Mucosa of descending colon (tissue), 3 donors: ENCODE results near the gene TMEM184A. TPM values are rescaled to one million over a fixed set of nuclear protein-coding genes. Genes with fewer than 3 reads are reported as not detected.
A peak's percentile ranks its signal among the peaks of the same experiment; 100 is the strongest.

Experiments used
- ATAC-seq: fragments of 200-7000 bp; cut with Tn5 transposase; one replicate; pipeline ENCODE4 v1.9.1; 2020; ENCODE audit warnings: mild to moderate bottlenecking, moderate library complexity
- DNase-seq, 3 donors: peaks; one replicate each; pipeline ENCODE4 v3.0.0-alpha.2; 2020
- H3K36me3 ChIP-seq: fragments of 200-600 bp; one replicate; pipeline ENCODE4 v1.8.0; 2021; ENCODE audit warnings: low read depth, mild to moderate bottlenecking
- H3K4me1 ChIP-seq: fragments of 200-600 bp; one replicate; pipeline ENCODE4 v1.8.0; 2021; ENCODE audit warnings: low read depth, mild to moderate bottlenecking
- H3K4me3 ChIP-seq: fragments of 200-600 bp; one replicate; pipeline ENCODE4 v1.8.0; 2021; ENCODE audit warnings: mild to moderate bottlenecking
- H3K9me3 ChIP-seq: fragments of 200-600 bp; one replicate; pipeline ENCODE4 v1.8.0; 2021; ENCODE audit warnings: mild to moderate bottlenecking
- intact Hi-C, 2 donors: fragments of 100-400 bp; cut with DNase I in 1 of 2; cut with micrococcal nuclease in 1 of 2; formaldehyde crosslinking; loops; one replicate each; pipeline versions ENCODE4 v1.11.0 to v1.11.1; 2022; cut with DNase I, micrococcal nuclease
- total RNA-seq, 3 donors: library from RNA; stranded (reverse); fragmentation: NEBNext Ultra II Directional in 2 of 3; extraction: Animal tissue kit (Norgen Biotek cat#: 25700) in 2 of 3; gene quantifications; one replicate each; pipeline versions ENCODE4 v1.2.1 to v1.2.4, GENCODE V29; 2021 to 2023
- TF ChIP-seq, protein P1 (sequence below): fragments of 200-600 bp; IDR thresholded peaks from one replicate; pipeline ENCODE4 v1.8.0; 2022; ENCODE audit warnings: antibody characterized with exemption, mild to moderate bottlenecking
- donor health status: DM: no; HTN: no; CAD: no; lungs with moderate emphysema.
- donor health status: DM: no; HTN: no; CAD: no.
- donor health status: DM: no; HTN: yes; CAD: no.

Gene TMEM184A
- total RNA-seq, 3 donors from 2014 or later: 36.7 to 87.9 (median 66.0) TPM

- ATAC-seq (no peak), DNase-seq (peak in 1 of 3 donors; percentile 38)
- Histone ChIP-seq H3K36me3 (no peaks in the 10 kb centered on the region), H3K4me3 (no peak overlapping the region), H3K9me3 (no peaks in the 10 kb centered on the region), H3K4me1 (no peaks in the 10 kb centered on the region)
- TF ChIP-seq, protein P1, sequence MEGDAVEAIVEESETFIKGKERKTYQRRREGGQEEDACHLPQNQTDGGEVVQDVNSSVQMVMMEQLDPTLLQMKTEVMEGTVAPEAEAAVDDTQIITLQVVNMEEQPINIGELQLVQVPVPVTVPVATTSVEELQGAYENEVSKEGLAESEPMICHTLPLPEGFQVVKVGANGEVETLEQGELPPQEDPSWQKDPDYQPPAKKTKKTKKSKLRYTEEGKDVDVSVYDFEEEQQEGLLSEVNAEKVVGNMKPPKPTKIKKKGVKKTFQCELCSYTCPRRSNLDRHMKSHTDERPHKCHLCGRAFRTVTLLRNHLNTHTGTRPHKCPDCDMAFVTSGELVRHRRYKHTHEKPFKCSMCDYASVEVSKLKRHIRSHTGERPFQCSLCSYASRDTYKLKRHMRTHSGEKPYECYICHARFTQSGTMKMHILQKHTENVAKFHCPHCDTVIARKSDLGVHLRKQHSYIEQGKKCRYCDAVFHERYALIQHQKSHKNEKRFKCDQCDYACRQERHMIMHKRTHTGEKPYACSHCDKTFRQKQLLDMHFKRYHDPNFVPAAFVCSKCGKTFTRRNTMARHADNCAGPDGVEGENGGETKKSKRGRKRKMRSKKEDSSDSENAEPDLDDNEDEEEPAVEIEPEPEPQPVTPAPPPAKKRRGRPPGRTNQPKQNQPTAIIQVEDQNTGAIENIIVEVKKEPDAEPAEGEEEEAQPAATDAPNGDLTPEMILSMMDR: no peak
- intact Hi-C loops: no loop called here
Observed at GRCh38 chr7:1511444-1512422, 44.3 kb downstream of the TMEM184A start.

DNA sequence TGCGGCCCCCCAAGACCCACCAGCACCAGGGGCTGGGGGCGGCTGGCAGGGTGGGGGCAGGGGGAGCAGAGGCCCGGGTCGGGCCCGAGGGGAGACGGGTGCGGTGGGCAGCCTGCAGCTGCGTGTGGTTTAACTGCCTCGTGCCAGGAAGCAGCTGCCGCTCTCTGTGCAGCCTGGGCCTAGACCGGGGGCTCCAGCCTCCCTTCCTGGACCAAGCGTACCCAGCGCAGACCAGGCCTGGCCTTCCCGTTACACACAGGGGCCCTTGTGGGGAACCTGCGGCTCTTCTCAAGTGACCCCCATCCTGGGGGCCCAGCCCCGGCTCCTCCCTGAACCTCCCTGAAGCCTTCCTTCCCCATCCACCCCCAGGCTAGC, 45.2 kb downstream of the TMEM184A start:
- intact Hi-C loops: no loop called here
- H3K4me3 ChIP-seq: no peak overlapping the region
- TF ChIP-seq, protein P1: no peak
- ATAC-seq: no peak
- H3K4me1 ChIP-seq: no peaks in the 10 kb centered on the region
- DNase-seq: peak in 1 of 3 donors; percentile 44
- H3K9me3 ChIP-seq: no peaks in the 10 kb centered on the region
- H3K36me3 ChIP-seq: no peaks in the 10 kb centered on the region

DNA sequence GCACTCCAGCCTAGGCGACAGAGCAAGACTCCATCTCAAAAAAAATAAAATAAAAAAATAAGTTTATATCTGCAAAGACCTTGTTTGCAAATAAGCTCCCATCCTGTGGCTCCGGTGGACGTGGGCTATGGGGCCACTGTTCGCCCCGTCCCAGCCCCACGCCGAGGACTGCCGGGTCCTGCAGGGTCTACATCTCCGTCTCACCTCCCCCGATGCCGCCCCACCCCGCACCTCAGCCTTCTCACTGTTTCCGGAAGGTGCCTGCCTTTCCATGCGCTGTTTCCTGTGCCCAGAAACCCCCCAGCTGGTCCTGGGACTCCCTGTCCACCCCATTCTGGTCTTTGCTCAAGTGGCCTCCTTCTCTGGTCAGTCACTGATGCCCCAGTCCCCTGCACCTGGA, 46.8 kb downstream of the TMEM184A start:
- no peaks in the 10 kb centered on the region for H3K9me3 ChIP-seq
- intact Hi-C loops: no loop called here
- peak in 1 of 3 donors; percentile 49 for DNase-seq
- TF ChIP-seq, protein P1: no peak
- no peak for ATAC-seq
- H3K4me1 ChIP-seq: no peaks in the 10 kb centered on the region
- no peak overlapping the region for H3K4me3 ChIP-seq
- H3K36me3 ChIP-seq: no peaks in the 10 kb centered on the region

- intact Hi-C loops: no loop called here
- no peaks in the 10 kb centered on the region for H3K9me3 ChIP-seq
- DNase-seq (peak in 1 of 3 donors; percentile 40), ATAC-seq (no peak)
- TF ChIP-seq, protein P1: no peak
- no peaks in the 10 kb centered on the region for H3K36me3 ChIP-seq
- H3K4me3 ChIP-seq: no peak overlapping the region
- peaks cover 2% of the 10 kb centered on the region for H3K4me1 ChIP-seq
Observed at GRCh38 chr7:1508277-1508758, 47.7 kb downstream of the TMEM184A start.

- intact Hi-C loops: no loop called here
- TF ChIP-seq, protein P1: no peak
- no peak for ATAC-seq
- H3K9me3 ChIP-seq: no peaks in the 10 kb centered on the region
- peaks cover 6% of the 10 kb centered on the region for H3K4me1 ChIP-seq
- no peaks in the 10 kb centered on the region for H3K36me3 ChIP-seq
- no peak overlapping the region for H3K4me3 ChIP-seq
- DNase-seq: peak; percentile 26 to 74 (median 53)
Observed at GRCh38 chr7:1505731-1506550, 50.1 kb downstream of the TMEM184A start.
